ENCODE results near the gene LRIT3.

LRIT3 gene

GRCh38 chr4:109877400-109877799 lies 29.5 kb downstream of the LRIT3 start:
- in situ Hi-C loops (cut with HindIII; ENCODE audit: low sequenced_read_pairs): no loop called here
- TF ChIP-seq CTCF (IDR thresholded peaks at IDR 0.05; ENCODE audit: low read depth, low read length): no peak
- no peak for DNase-seq (ENCODE audit: low read depth, low spot score)
- H3K4me3 ChIP-seq (ENCODE audit: low read depth, low read length): no peak overlapping the region

GRCh38 chr4:109878355-109878754 lies 30.4 kb downstream of the LRIT3 start:
- DNase-seq (ENCODE audit: low read depth, low spot score): no peak
- TF ChIP-seq CTCF (IDR thresholded peaks at IDR 0.05; ENCODE audit: low read depth, low read length): no peak
- no peak overlapping the region for H3K4me3 ChIP-seq (ENCODE audit: low read depth, low read length)
- in situ Hi-C loops (cut with HindIII; ENCODE audit: low sequenced_read_pairs): no loop called here

- H3K4me3 ChIP-seq (ENCODE audit: low read depth, low read length): no peak overlapping the region
- no peak for DNase-seq (ENCODE audit: low read depth, low spot score)
- in situ Hi-C loops (cut with HindIII; ENCODE audit: low sequenced_read_pairs): no loop called here
- no peak for TF ChIP-seq CTCF (IDR thresholded peaks at IDR 0.05; ENCODE audit: low read depth, low read length)
Measured at GRCh38 chr4:109879081-109879480, 31.2 kb downstream of the LRIT3 start.

- no peak overlapping the region for H3K4me3 ChIP-seq (ENCODE audit: low read depth, low read length)
- in situ Hi-C loops (cut with HindIII; ENCODE audit: low sequenced_read_pairs): no loop called here
Measured at GRCh38 chr4:109879636-109880314, 31.9 kb downstream of the LRIT3 start.

GRCh38 chr4:109886303-109886702 lies 38.4 kb downstream of the LRIT3 start:
- TF ChIP-seq CTCF (IDR thresholded peaks at IDR 0.05; ENCODE audit: low read depth, low read length): no peak
- no peak overlapping the region for H3K4me3 ChIP-seq (ENCODE audit: low read depth, low read length)
- in situ Hi-C loops (cut with HindIII; ENCODE audit: low sequenced_read_pairs): no loop called here
- no peak for DNase-seq (ENCODE audit: low read depth, low spot score)

More at GRCh38 chr4:109879636-109880314, 31.9 kb downstream of the LRIT3 start:
- DNase-seq (ENCODE audit: low read depth, low spot score): no peak
- TF ChIP-seq CTCF (IDR thresholded peaks at IDR 0.05; ENCODE audit: low read depth, low read length): no peak

GRCh38 chr4:109887071-109887470 lies 39.2 kb downstream of the LRIT3 start:
- TF ChIP-seq CTCF (IDR thresholded peaks at IDR 0.05; ENCODE audit: low read depth, low read length): no peak
- H3K4me3 ChIP-seq (ENCODE audit: low read depth, low read length): no peak overlapping the region
- in situ Hi-C loops (cut with HindIII; ENCODE audit: low sequenced_read_pairs): no loop called here
- no peak for DNase-seq (ENCODE audit: low read depth, low spot score)
